ENCODE measurements around the gene PRSS48.
A peak's percentile ranks its signal among the peaks of the same experiment; 100 is the strongest.
"Not testable (repeated sequence)": the region's sequence is repeated elsewhere in the genome, so short reads cannot be mapped to it uniquely, and the experiment has no call there.

The PRSS48 gene

GRCh38 chr4:151276787-151277562 is at the start of gene PRSS48:
PRSS48 (plus strand) TSS chr4:151277161; CDS start chr4:151277173, 12 bp downstream.
- DNase-seq (ENCODE audit: extremely low spot score, insufficient read length, low read depth) (peak; percentile 5), FAIRE-seq (no peak)

GRCh38 chr4:151227172-151227571 is 49.8 kb upstream of the PRSS48 start:
- FAIRE-seq, result no peak
- no peak for DNase-seq (ENCODE audit: extremely low spot score, insufficient read length, low read depth)

GRCh38 chr4:151227731-151228130 is 49.2 kb upstream of the PRSS48 start:
- FAIRE-seq, result no peak
- DNase-seq (ENCODE audit: extremely low spot score, insufficient read length, low read depth), result no peak

- no peak for DNase-seq (ENCODE audit: extremely low spot score, insufficient read length, low read depth)
- no peak for FAIRE-seq
Observed at GRCh38 chr4:151228189-151229119, 48.5 kb upstream of the PRSS48 start.

GRCh38 chr4:151231915-151232595 is 44.9 kb upstream of the PRSS48 start:
- no peak for DNase-seq (ENCODE audit: extremely low spot score, insufficient read length, low read depth)
- no peak for FAIRE-seq

GRCh38 chr4:151233600-151233999 is 43.4 kb upstream of the PRSS48 start:
- no peak for DNase-seq (ENCODE audit: extremely low spot score, insufficient read length, low read depth)
- FAIRE-seq, result no peak

GRCh38 chr4:151235373-151235772 is 41.6 kb upstream of the PRSS48 start:
- FAIRE-seq; DNase-seq (ENCODE audit: extremely low spot score, insufficient read length, low read depth): not testable (repeated sequence)

GRCh38 chr4:151236036-151236435 is 40.9 kb upstream of the PRSS48 start:
- DNase-seq (ENCODE audit: extremely low spot score, insufficient read length, low read depth) (no peak), FAIRE-seq (no peak)

GRCh38 chr4:151238477-151238876 is 38.5 kb upstream of the PRSS48 start:
- no peak for FAIRE-seq
- DNase-seq (ENCODE audit: extremely low spot score, insufficient read length, low read depth), result no peak

- no peak for FAIRE-seq
Observed at GRCh38 chr4:151239608-151240007, 37.4 kb upstream of the PRSS48 start.

GRCh38 chr4:151242305-151242704 is 34.7 kb upstream of the PRSS48 start:
- no peak for DNase-seq (ENCODE audit: extremely low spot score, insufficient read length, low read depth)
- FAIRE-seq, result no peak

More at GRCh38 chr4:151239608-151240007, 37.4 kb upstream of the PRSS48 start:
- no peak for DNase-seq (ENCODE audit: extremely low spot score, insufficient read length, low read depth)

GRCh38 chr4:151246742-151247141 is 30.2 kb upstream of the PRSS48 start:
- FAIRE-seq (no peak), DNase-seq (ENCODE audit: extremely low spot score, insufficient read length, low read depth) (no peak)

- FAIRE-seq (no peak), DNase-seq (ENCODE audit: extremely low spot score, insufficient read length, low read depth) (no peak)
Observed at GRCh38 chr4:151247395-151247794, 29.6 kb upstream of the PRSS48 start.

- FAIRE-seq, result no peak
- no peak for DNase-seq (ENCODE audit: extremely low spot score, insufficient read length, low read depth)
Observed at GRCh38 chr4:151248519-151248918, 28.4 kb upstream of the PRSS48 start.

- FAIRE-seq (no peak), DNase-seq (ENCODE audit: extremely low spot score, insufficient read length, low read depth) (no peak)
Observed at GRCh38 chr4:151250706-151251105, 26.3 kb upstream of the PRSS48 start.

GRCh38 chr4:151251603-151252304 is 25.2 kb upstream of the PRSS48 start:
- FAIRE-seq (no peak), DNase-seq (ENCODE audit: extremely low spot score, insufficient read length, low read depth) (no peak)

- not testable (repeated sequence) for DNase-seq (ENCODE audit: extremely low spot score, insufficient read length, low read depth); FAIRE-seq
Observed at GRCh38 chr4:151255226-151255625, 21.7 kb upstream of the PRSS48 start.

GRCh38 chr4:151255680-151256079 is 21.3 kb upstream of the PRSS48 start:
- not testable (repeated sequence) for DNase-seq (ENCODE audit: extremely low spot score, insufficient read length, low read depth); FAIRE-seq

- no peak for DNase-seq (ENCODE audit: extremely low spot score, insufficient read length, low read depth)
- FAIRE-seq, result no peak
Observed at GRCh38 chr4:151256134-151256533, 20.8 kb upstream of the PRSS48 start.

GRCh38 chr4:151257704-151258103 is 19.3 kb upstream of the PRSS48 start:
- no peak for DNase-seq (ENCODE audit: extremely low spot score, insufficient read length, low read depth)
- no peak for FAIRE-seq

All from GM18507 (cell line).